Upper lobe of left lung (tissue), 4 donors: ENCODE data around the gene SVOP.

Experiments
- EP300 ChIP-seq, 4 donors: sonication (generic); formaldehyde crosslinking; IDR thresholded peaks; one replicate each; pipeline ENCODE4 v1.5.1; 2017; ENCODE audit warnings: antibody characterized with exemption in 4 of 4, control low read depth in 2 of 4
- POLR2AphosphoS5 ChIP-seq, 2 donors: sonication (generic); formaldehyde crosslinking; IDR thresholded peaks; one replicate each; pipeline ENCODE4 v1.5.1; 2017; ENCODE audit warnings: antibody characterized with exemption in 2 of 2

DNA sequence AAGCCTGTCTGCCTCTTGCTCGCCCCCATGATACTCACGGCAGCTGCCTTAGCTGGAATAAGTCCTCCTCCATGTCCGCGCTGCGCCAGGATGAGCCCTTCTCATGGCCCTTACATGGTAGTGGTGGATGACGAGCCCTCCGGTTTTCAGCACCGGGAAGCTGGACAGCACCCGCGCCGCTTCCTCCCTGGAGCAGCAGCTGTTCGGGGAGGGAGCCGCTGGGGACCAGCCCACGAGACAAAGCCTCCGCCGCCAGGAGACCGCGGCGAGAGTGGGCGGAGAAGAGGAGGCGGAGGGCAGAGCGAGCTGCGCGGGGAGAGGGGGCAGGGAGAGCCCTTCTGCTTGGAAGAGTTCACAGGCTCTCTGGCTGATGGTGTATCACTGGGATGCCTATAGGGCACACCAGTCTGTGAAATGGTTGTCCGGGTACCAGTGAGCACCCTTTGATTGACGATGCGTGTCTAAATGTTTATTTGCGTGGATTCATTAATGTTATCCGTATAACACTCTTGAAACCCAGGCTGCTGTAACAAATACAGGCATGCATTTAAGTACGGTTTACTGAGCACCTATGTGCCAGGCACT lies at the start of gene SVOP:
- TF ChIP-seq EP300 (IDR thresholded peaks at IDR 0.05) (no peak), POLR2AphosphoS5 (IDR thresholded peaks at IDR 0.05) (no peak)
